ENCODE data around the gene GFER.
"Not testable (repeated sequence)": the region's sequence is repeated elsewhere in the genome, so short reads cannot be mapped to it uniquely, and the experiment has no call there.

DNA sequence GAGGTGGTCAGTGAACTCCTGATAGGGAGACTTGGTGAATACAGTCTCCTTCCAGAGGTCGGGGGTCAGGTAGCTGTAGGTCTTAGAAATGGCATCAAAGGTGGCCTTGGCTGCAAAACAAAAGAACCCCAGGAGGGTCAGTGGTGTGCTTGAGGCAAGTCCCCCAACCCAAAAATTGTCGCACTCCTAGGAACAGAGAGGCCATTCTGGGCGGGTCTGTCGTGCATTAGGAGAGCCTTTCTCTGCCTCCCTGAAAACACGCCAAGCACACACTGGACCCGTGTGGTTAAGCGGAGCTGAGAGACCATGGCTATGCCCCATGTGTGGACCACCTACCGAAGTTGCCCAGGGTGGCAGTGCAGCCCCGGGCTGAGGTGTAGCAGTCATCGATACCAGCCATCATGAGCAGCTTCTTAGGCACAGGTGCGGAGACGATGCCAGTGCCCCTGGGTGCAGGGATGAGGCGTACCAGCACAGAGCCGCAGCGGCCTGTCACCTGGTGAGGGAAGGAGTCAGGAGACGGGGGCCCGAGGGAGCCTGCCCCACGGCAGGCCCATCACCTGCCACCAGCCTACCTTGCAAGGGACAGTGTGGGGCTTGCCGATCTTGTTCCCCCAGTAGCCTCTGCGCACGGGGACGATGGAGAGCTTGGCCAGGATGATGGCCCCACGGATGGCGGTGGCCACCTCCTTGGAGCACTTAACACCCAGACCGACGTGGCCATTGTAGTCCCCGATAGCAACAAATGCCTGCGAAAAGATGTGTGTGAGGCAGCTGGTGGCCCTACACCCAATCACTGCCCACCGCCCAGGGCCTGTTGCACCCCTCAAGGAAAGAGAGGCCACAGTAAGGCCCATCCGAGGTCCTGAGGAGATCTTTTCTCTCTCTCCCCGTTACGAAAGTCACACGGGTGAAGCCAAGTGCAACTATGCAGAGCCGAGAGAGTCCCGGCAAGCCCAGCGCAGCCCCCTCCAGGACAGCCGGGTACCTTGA, 21.5 kb upstream of the GFER start:
- TF ChIP-seq ZNF274 (IDR thresholded peaks at IDR 0.05; ENCODE audit: borderline replicate concordance, extremely low read depth, low read length); YY1 (IDR thresholded peaks at IDR 0.05; ENCODE audit: low read depth, low read length): not testable (repeated sequence)
- TF ChIP-seq POLR2A (IDR thresholded peaks at IDR 0.05; ENCODE audit: control extremely low read depth in 1 of 2, low read depth in 2 of 2, low read length in 2 of 2), result peak in 1 of 2 experiments; percentile 49; a peak in 1 of 3 replicates
- TF ChIP-seq POLR2AphosphoS5 (IDR thresholded peaks at IDR 0.05; ENCODE audit: low read depth, low read length), result peak; percentile 83
